Neural cell (in vitro differentiated cells): Measurements from ENCODE around the gene SCN2A. TPM values are rescaled to one million over a fixed set of nuclear protein-coding genes. Genes with fewer than 3 reads are reported as not detected.

Source experiments
- H2AFZ ChIP-seq: fragments of 200-600, 300-800 bp; sonication (generic), shearing (Covaris generic); 2 replicates; pipeline ENCODE4 v1.6.0; 2014; ENCODE audit warnings: low read depth, mild to moderate bottlenecking, antibody characterized with exemption, low read length, moderate library complexity
- H3F3A ChIP-seq: fragments of 200-600 bp; shearing (Covaris generic); 2 replicates; pipeline ENCODE4 v1.6.1; 2016; ENCODE audit warnings: mild to moderate bottlenecking, moderate library complexity, mixed read lengths, antibody characterized with exemption, low read length; ENCODE audit not compliant: insufficient read depth, poor library complexity, severe bottlenecking
- H3K27ac ChIP-seq: fragments of 200-600, 300-800 bp; sonication (generic), shearing (Covaris generic); 2 replicates; pipeline ENCODE4 v1.5.1; 2014; ENCODE audit warnings: mild to moderate bottlenecking, low read length, moderate library complexity
- H3K27me3 ChIP-seq: fragments of 300-800, 200-600 bp; sonication (generic), shearing (Covaris generic); 2 replicates; pipeline ENCODE4 v1.6.0; 2014; ENCODE audit warnings: mild to moderate bottlenecking, low read depth, low read length, moderate library complexity; ENCODE audit not compliant: insufficient read depth
- H3K36me3 ChIP-seq: fragments of 300-800, 200-600 bp; sonication (generic), shearing (Covaris generic); 2 replicates; pipeline ENCODE4 v1.5.1; 2014; ENCODE audit warnings: mild to moderate bottlenecking, antibody characterized with exemption, low read length, moderate library complexity; ENCODE audit not compliant: insufficient read depth
- H3K4me2 ChIP-seq: fragments of 300-800, 200-600 bp; sonication (generic), shearing (Covaris generic); 2 replicates; pipeline ENCODE4 v1.6.0; 2014; ENCODE audit warnings: mild to moderate bottlenecking, low read length
- H3K4me3 ChIP-seq: fragments of 300-800, 200-600 bp; sonication (generic), shearing (Covaris generic); 2 replicates; pipeline ENCODE4 v1.5.1; 2014; ENCODE audit warnings: mild to moderate bottlenecking, low read length, moderate library complexity
- H3K79me2 ChIP-seq: fragments of 200-600 bp; shearing (Covaris generic); replicated peaks from 2 replicates; pipeline ENCODE4 v1.6.0; 2014; ENCODE audit warnings: mild to moderate bottlenecking, low read length, moderate library complexity; ENCODE audit not compliant: insufficient read depth
- H3K9ac ChIP-seq: fragments of 300-800, 200-600 bp; sonication (generic), shearing (Covaris generic); 2 replicates; pipeline ENCODE4 v1.6.1; 2016; ENCODE audit warnings: mild to moderate bottlenecking, low read length, mixed read lengths
- H3K9me2 ChIP-seq: fragments of 200-600 bp; shearing (Covaris generic); 2 replicates; pipeline ENCODE4 v1.6.1; 2016; ENCODE audit warnings: mild to moderate bottlenecking, low read length, mixed read lengths; ENCODE audit not compliant: insufficient read depth
- H3K9me3 ChIP-seq: fragments of 200-600, 300-800 bp; sonication (generic), shearing (Covaris generic); 2 replicates; pipeline ENCODE4 v1.6.1; 2016; ENCODE audit warnings: mild to moderate bottlenecking, mixed run types, low read length, moderate library complexity, mixed read lengths
- H4K20me1 ChIP-seq: fragments of 200-600 bp; shearing (Covaris generic); 2 replicates; pipeline ENCODE4 v1.6.1; 2016; ENCODE audit warnings: mild to moderate bottlenecking, mixed run types; ENCODE audit not compliant: insufficient read depth
- CTCF ChIP-seq: fragments of 450-650 bp; IDR thresholded peaks from 2 replicates; pipeline ENCODE4 v1.5.1; 2014; ENCODE audit warnings: antibody characterized with exemption, mild to moderate bottlenecking, moderate library complexity; ENCODE audit not compliant: poor library complexity, severe bottlenecking
- EP300 ChIP-seq: fragments of 450-650 bp; conservative IDR thresholded peaks from 2 replicates; pipeline ENCODE4 v1.6.1; 2014; ENCODE audit warnings: antibody characterized with exemption, mild to moderate bottlenecking, moderate library complexity; ENCODE audit not compliant: poor library complexity, severe bottlenecking
- EZH2 ChIP-seq: fragments of 200-600, 300-800 bp; shearing (Covaris generic), sonication (generic); IDR thresholded peaks from 2 replicates; pipeline ENCODE4 v1.6.1; 2014; ENCODE audit warnings: antibody characterized with exemption, low read length, borderline replicate concordance, mild to moderate bottlenecking; ENCODE audit not compliant: insufficient read depth, poor library complexity, severe bottlenecking
- MXI1 ChIP-seq: fragments of 450-650 bp; conservative IDR thresholded peaks from 2 replicates; pipeline ENCODE4 v1.6.1; 2014; ENCODE audit warnings: antibody characterized with exemption, mild to moderate bottlenecking; ENCODE audit not compliant: poor library complexity, severe bottlenecking
- POLR2AphosphoS5 ChIP-seq: IDR thresholded peaks from 2 replicates; pipeline ENCODE4 v1.6.1; 2012
- RAD21 ChIP-seq: fragments of 450-650 bp; conservative IDR thresholded peaks from 2 replicates; pipeline ENCODE4 v1.6.1; 2014; ENCODE audit warnings: antibody characterized with exemption, mild to moderate bottlenecking, moderate library complexity
- REST ChIP-seq: IDR thresholded peaks from 2 replicates; pipeline ENCODE4 v1.6.1; 2012; ENCODE audit warnings: borderline replicate concordance
- SMC3 ChIP-seq: fragments of 450-650 bp; conservative IDR thresholded peaks from 2 replicates; pipeline ENCODE4 v1.6.1; 2014; ENCODE audit warnings: antibody characterized with exemption, mild to moderate bottlenecking, moderate library complexity; ENCODE audit not compliant: poor library complexity
- TAF1 ChIP-seq: IDR thresholded peaks from 2 replicates; pipeline ENCODE4 v1.6.1; 2012; ENCODE audit warnings: low read depth
- polyA plus RNA-seq: library from polyadenylated mRNA; depleted of rRNA; stranded (reverse); fragments of >200 nt; gene quantifications from 2 replicates; pipeline ENCODE4 v1.2.3, GENCODE V29; 2014

Gene SCN2A
- polyA plus RNA-seq, 1 donor from 2014 or later, result 57.4 TPM

GRCh38 chr2:165349181-165349580, 110.0 kb downstream of the SCN2A start:
- H3K27ac ChIP-seq, result no peak overlapping the region
- no peaks in the 10 kb centered on the region for H4K20me1 ChIP-seq
- no peaks in the 10 kb centered on the region for H3K27me3 ChIP-seq
- no peaks in the 10 kb centered on the region for H3K9me2 ChIP-seq
- TF ChIP-seq MXI1, result no peak
- no peak for TF ChIP-seq SMC3
- TF ChIP-seq TAF1, result no peak
- no peak for TF ChIP-seq EZH2
- no peak for TF ChIP-seq REST
- TF ChIP-seq RAD21, result no peak
- TF ChIP-seq POLR2AphosphoS5, result no peak
- no peak for TF ChIP-seq CTCF
- TF ChIP-seq EP300, result no peak
- no peaks in the 10 kb centered on the region for H3K79me2 ChIP-seq
- no peaks in the 10 kb centered on the region for H3K9me3 ChIP-seq
- H3K4me2 ChIP-seq, result no peak overlapping the region
- no peaks in the 10 kb centered on the region for H3F3A ChIP-seq
- no peak overlapping the region for H3K9ac ChIP-seq
- H3K36me3 ChIP-seq, result no peaks in the 10 kb centered on the region
- no peak overlapping the region for H3K4me3 ChIP-seq
- H2AFZ ChIP-seq, result no peak overlapping the region

GRCh38 chr2:165357758-165358157, 118.5 kb downstream of the SCN2A start:
- H3K9ac ChIP-seq, result no peak overlapping the region
- H3K79me2 ChIP-seq, result no peaks in the 10 kb centered on the region
- H2AFZ ChIP-seq, result no peak overlapping the region
- no peak for TF ChIP-seq POLR2AphosphoS5
- no peak for TF ChIP-seq EP300
- no peak for TF ChIP-seq TAF1
- no peak for TF ChIP-seq CTCF
- TF ChIP-seq REST, result no peak
- TF ChIP-seq SMC3, result no peak
- no peak for TF ChIP-seq EZH2
- TF ChIP-seq RAD21, result no peak
- TF ChIP-seq MXI1, result no peak
- H3K4me2 ChIP-seq, result no peak overlapping the region
- H3K27ac ChIP-seq, result no peak overlapping the region
- H3F3A ChIP-seq, result no peaks in the 10 kb centered on the region
- H3K9me2 ChIP-seq, result no peaks in the 10 kb centered on the region
- H4K20me1 ChIP-seq, result no peaks in the 10 kb centered on the region
- no peaks in the 10 kb centered on the region for H3K9me3 ChIP-seq
- no peaks in the 10 kb centered on the region for H3K27me3 ChIP-seq
- H3K36me3 ChIP-seq, result no peaks in the 10 kb centered on the region
- no peak overlapping the region for H3K4me3 ChIP-seq
